ENCODE data around the gene SIAH2.

DNA sequence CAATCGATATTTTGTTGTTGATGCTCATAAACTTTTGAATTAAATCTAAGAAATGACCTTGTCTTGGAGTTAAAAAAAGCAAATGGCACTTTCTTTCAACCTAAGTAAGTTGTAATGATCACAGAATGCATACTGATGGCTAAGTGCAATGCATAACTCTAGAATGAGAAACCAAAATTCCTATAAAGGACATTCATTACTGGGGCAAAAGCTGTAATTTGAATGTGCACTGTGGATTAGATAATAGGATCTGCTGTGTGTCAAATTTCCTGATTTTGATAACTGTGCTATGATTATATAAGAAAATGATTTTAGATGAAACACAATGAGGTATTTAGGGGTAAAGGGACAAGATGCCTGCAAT lies 14.3 kb downstream of the SIAH2 start:
- TF ChIP-seq EZH2 (IDR thresholded peaks at IDR 0.05) (no peak), POLR2AphosphoS5 (IDR thresholded peaks at IDR 0.05; ENCODE audit: borderline replicate concordance, low read depth, low read length) (no peak), FOXP2 (optimal IDR thresholded peaks at IDR 0.05; ENCODE audit: control extremely low read depth, extremely low read length, insufficient read depth) (no peak)

Data from SK-N-MC (cell line).